ENCODE results near the gene GABBR2.

DNA sequence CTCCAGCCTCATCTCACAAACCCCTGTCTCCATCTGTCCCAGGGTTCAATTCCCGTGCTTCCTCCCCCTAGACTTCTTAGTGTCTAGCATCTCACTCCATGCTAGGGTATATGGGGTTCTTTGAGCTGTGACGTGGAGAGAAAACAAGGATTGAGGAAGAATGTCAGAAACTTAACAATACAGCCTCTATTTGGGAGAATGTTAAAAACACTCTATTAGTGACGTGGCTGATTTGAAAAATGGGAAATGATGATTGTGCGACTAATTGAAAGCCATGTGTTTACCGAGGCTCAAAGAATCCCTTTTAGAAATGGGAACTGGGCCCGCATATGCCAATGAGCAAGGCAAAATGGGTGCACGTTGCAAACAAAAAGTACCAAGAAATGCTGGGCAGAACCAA, 380.6 kb downstream of the GABBR2 start:
- TF ChIP-seq CTCF (IDR thresholded peaks at IDR 0.05) (no peak), POLR2A (IDR thresholded peaks at IDR 0.05) (no peak)

All from uterus (tissue), 2 donors.